ENCODE measurements around the gene IQGAP2. TPM values are rescaled to one million over a fixed set of nuclear protein-coding genes. Genes with fewer than 3 reads are reported as not detected.

IQGAP2 gene
- total and polyA plus RNA-seq, 2 of the 8 experiments (the other 6 are each of a cell fraction or from before 2014, with no cell fraction given) = 19.7 to 66.0 TPM

DNA sequence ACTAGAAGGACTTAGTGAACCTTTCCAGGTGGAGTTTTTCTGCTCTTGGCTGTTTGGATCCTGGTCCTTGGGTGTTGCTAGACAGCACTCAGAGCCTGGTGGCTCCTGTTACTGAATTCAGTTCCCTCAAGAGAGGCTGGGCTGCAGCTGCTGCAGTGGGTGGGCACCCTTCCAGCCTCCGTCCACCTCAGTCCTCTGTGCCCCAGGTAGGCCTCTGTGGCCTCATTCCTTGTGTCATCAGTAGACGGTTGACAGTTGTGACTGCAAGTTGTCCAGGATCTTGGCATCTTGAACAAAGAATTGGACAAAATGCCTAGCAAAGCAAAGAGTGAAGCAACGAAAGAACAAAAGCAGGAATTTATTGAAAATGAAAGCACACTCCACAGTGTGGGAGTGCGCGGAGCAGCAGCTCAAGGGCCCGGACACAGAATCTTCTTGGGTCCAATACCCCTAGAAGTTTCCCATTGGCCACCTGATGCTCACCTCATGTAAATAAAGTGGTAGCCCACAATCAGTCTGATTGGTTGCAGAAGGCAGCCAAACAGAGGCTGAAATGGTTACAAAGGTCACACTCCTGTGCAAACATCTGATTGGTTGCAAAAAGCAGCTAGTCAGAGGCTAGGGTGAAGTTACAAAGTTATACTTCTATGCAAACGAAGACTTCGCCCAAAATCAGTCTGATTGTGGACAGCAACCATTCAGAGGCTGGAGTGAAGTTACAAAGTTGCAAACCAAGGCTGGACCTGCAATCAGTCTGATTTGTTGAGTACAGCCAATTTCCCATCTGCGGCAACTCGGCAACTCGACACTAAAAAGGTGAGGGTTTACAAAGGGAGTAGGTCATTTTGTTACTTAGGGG is 352.9 kb downstream of the IQGAP2 start (continued):
- TF ChIP-seq ATF3 (IDR thresholded peaks at IDR 0.05; ENCODE audit: insufficient read depth, low read depth, low read length) (no peak), BRCA1 (IDR thresholded peaks at IDR 0.05; ENCODE audit: low read depth, low read length) (no peak), SIX5 (IDR thresholded peaks at IDR 0.05; ENCODE audit: low read depth, low read length) (no peak), EP300 (IDR thresholded peaks at IDR 0.05; ENCODE audit: borderline replicate concordance in 1 of 2, low read depth in 2 of 2, low read length in 2 of 2) (no peak), CTBP2 (IDR thresholded peaks at IDR 0.05; ENCODE audit: borderline replicate concordance, insufficient read depth, insufficient read length, low read length) (no peak), SUZ12 (IDR thresholded peaks at IDR 0.05; ENCODE audit: low read length) (no peak), RAD21 (IDR thresholded peaks at IDR 0.05 in 1 of 2, conservative IDR thresholded peaks at IDR 0.05 in 1 of 2; ENCODE audit: low read depth in 2 of 2, low read length in 2 of 2) (no peak)

Data from H1 (cell line).